A549 treated with DMSO at 1 μM for 4 hours (cell line): ENCODE results near the gene G6PC1. TPM values are rescaled to one million over a fixed set of nuclear protein-coding genes. Genes with fewer than 3 reads are reported as not detected.

Experiments used
- total RNA-seq: library from RNA; stranded (reverse); fragments of 200-300 nt; extraction: Qiagen RNA extraction; gene quantifications from 5 replicates; pipeline ENCODE4 v1.2.3, GENCODE V29; 2022; ENCODE audit warnings: low read depth

G6PC1 gene
- not detected in 5 replicates for total RNA-seq

DNA sequence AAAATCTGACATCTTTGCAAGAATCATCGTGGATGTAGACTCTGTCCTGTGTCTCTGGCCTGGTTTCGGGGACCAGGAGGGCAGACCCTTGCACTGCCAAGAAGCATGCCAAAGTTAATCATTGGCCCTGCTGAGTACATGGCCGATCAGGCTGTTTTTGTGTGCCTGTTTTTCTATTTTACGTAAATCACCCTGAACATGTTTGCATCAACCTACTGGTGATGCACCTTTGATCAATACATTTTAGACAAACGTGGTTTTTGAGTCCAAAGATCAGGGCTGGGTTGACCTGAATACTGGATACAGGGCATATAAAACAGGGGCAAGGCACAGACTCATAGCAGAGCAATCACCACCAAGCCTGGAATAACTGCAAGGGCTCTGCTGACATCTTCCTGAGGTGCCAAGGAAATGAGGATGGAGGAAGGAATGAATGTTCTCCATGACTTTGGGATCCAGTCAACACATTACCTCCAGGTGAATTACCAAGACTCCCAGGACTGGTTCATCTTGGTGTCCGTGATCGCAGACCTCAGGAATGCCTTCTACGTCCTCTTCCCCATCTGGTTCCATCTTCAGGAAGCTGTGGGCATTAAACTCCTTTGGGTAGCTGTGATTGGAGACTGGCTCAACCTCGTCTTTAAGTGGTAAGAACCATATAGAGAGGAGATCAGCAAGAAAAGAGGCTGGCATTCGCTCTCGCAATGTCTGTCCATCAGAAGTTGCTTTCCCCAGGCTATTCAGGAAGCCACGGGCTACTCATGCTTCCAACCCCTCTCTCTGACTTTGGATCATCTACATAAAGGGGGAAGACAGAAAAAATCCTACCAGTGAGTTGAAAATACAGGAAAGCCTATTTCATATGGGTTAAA, at the start of gene G6PC1:
G6PC1 (plus strand) TSS at position 340 of the 872 bp plus-strand sequence; CDS start at position 418, 78 bp downstream.

DNA sequence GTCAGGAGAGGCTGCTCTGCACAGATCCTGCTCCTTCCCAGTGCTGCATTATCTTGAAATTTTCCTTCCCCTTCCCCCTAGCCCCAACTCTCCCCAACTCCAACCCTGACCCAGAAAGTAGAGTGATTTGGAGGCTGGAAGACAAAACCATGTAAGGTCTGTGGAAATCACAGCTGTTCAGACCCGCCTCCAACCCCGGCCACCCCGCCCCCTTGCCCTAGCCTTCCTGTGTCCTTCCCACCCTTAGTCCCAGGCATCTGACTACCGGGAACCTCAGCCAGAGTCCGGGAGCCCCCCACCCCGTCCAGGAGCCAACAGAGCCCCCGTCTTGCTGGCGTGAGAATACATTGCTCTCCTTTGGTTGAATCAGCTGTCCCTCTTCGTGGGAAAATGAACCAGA, 49.6 kb upstream of the G6PC1 start, which contains the start of gene AOC3:
AOC3 (plus strand) TSS at position 246 of the 400 bp plus-strand sequence; CDS start at position 391, 145 bp downstream.

Other genes with a start within 250 kb of the G6PC1 start
- gene TUBG2, start 241.5 kb upstream of the G6PC1 start, total RNA-seq, result 18.0 to 26.0 TPM (median 23.3 TPM) in 5 replicates
- 16.0 to 20.7 TPM (median 16.6 TPM) in 5 replicates for gene PLEKHH3, start 223.8 kb upstream of the G6PC1 start, total RNA-seq
- gene CCR10, start 219.0 kb upstream of the G6PC1 start, total RNA-seq, result 0.24 to 0.46 TPM (median 0.37 TPM) in 5 replicates
- gene CNTNAP1, start 218.3 kb upstream of the G6PC1 start, total RNA-seq, result 5.6 to 7.0 TPM (median 6.3 TPM) in 5 replicates
- 8.4 to 12.4 TPM (median 11.1 TPM) in 5 replicates for gene EZH1, start 155.8 kb upstream of the G6PC1 start, total RNA-seq
- 0.69 to 1.2 TPM (median 0.85 TPM) in 5 replicates for gene RAMP2, start 139.6 kb upstream of the G6PC1 start, total RNA-seq
- gene VPS25, start 127.3 kb upstream of the G6PC1 start, total RNA-seq, result 124 to 130 TPM (median 127 TPM) in 5 replicates
- gene WNK4, start 120.2 kb upstream of the G6PC1 start, total RNA-seq, result 0.56 to 2.4 TPM (median 1.6 TPM) in 5 replicates
- 118 to 145 TPM (median 129 TPM) in 5 replicates for gene COA3, start 102.1 kb upstream of the G6PC1 start, total RNA-seq
- gene CNTD1, start 101.9 kb upstream of the G6PC1 start, total RNA-seq, result 0.05 to 0.28 TPM (median 0.05 TPM) in 4 of 5 replicates, not detected in the other
- 77.4 to 103 TPM (median 83.0 TPM) in 5 replicates for gene BECN1, start 76.5 kb upstream of the G6PC1 start, total RNA-seq
- gene PSME3, start 67.4 kb upstream of the G6PC1 start, total RNA-seq, result 239 to 264 TPM (median 256 TPM) in 5 replicates
- 1.9 to 3.0 TPM (median 2.2 TPM) in 5 replicates for gene AOC2, start 56.2 kb upstream of the G6PC1 start, total RNA-seq
- gene AOC3, start 49.6 kb upstream of the G6PC1 start, total RNA-seq, result 0.99 to 2.0 TPM (median 1.5 TPM) in 5 replicates
- gene AARSD1, start 63.7 kb downstream of the G6PC1 start, total RNA-seq, result 45.7 to 63.2 TPM (median 55.6 TPM) in 5 replicates
- gene PTGES3L, start 79.3 kb downstream of the G6PC1 start, total RNA-seq, result 0.84 to 1.5 TPM (median 0.89 TPM) in 5 replicates
- 21.4 to 22.5 TPM (median 21.9 TPM) in 5 replicates for gene RUNDC1, start 79.8 kb downstream of the G6PC1 start, total RNA-seq
- gene RPL27, start 97.6 kb downstream of the G6PC1 start, total RNA-seq, result 2,855 to 3,764 TPM (median 2,988 TPM) in 5 replicates
- gene IFI35, start 106.0 kb downstream of the G6PC1 start, total RNA-seq, result 16.9 to 21.8 TPM (median 17.9 TPM) in 5 replicates
- 214 to 226 TPM (median 218 TPM) in 5 replicates for gene VAT1, start 121.6 kb downstream of the G6PC1 start, total RNA-seq
- 0.10 to 0.16 TPM (median 0.12 TPM) in 5 replicates for gene RND2, start 124.4 kb downstream of the G6PC1 start, total RNA-seq
- gene BRCA1, start 224.6 kb downstream of the G6PC1 start, total RNA-seq, result 23.8 to 30.9 TPM (median 30.3 TPM) in 5 replicates